NOMO-1 treated with DMSO at 0.1 percent for 48 hours (cell line): ENCODE results near the gene TMEM187.
A peak's percentile ranks its signal among the peaks of the same experiment; 100 is the strongest.

ENCODE experiments used
- DNase-seq: peaks from one replicate; lab custom pipeline; 2025; ENCODE audit not compliant: unreplicated experiment; lab: John Stamatoyannopoulos, UW

TMEM187 gene

GRCh38 chrX:153934762-153935325 is 37.7 kb upstream of the TMEM187 start, which contains the start of gene NAA10:
TSS of gene NAA10 (minus strand) at chrX:153935037. CDS start at chrX:153934904, 133 bp downstream.
- DNase-seq = peak; percentile 49

- DNase-seq = no peak
Observed at GRCh38 chrX:153935326-153935851, 37.2 kb upstream of the TMEM187 start.

- DNase-seq = no peak
Observed at GRCh38 chrX:153937056-153937455, 35.5 kb upstream of the TMEM187 start.

- DNase-seq = no peak
Observed at GRCh38 chrX:153938226-153938786, 34.2 kb upstream of the TMEM187 start.

- DNase-seq = no peak
Observed at GRCh38 chrX:153939573-153939972, 33.0 kb upstream of the TMEM187 start.

GRCh38 chrX:153941336-153942252 is 31.0 kb upstream of the TMEM187 start:
- DNase-seq = no peak

GRCh38 chrX:153944140-153944799 is 28.3 kb upstream of the TMEM187 start, which contains the start of gene RENBP:
TSS of gene RENBP (minus strand) at chrX:153944643. CDS start at chrX:153944610, 33 bp downstream.
- no peak for DNase-seq

- DNase-seq = no peak
Observed at GRCh38 chrX:153944800-153945150, 27.8 kb upstream of the TMEM187 start.

- no peak for DNase-seq
Observed at GRCh38 chrX:153945956-153946943, 26.3 kb upstream of the TMEM187 start.

GRCh38 chrX:153947009-153947769 is 25.4 kb upstream of the TMEM187 start:
- DNase-seq = peak; percentile 74

- DNase-seq = no peak
Observed at GRCh38 chrX:153948002-153948466, 24.5 kb upstream of the TMEM187 start.

GRCh38 chrX:153948847-153949805 is 23.4 kb upstream of the TMEM187 start:
- no peak for DNase-seq

GRCh38 chrX:153950127-153950526 is 22.4 kb upstream of the TMEM187 start:
- DNase-seq = no peak

- DNase-seq = no peak
Observed at GRCh38 chrX:153951683-153952372, 20.7 kb upstream of the TMEM187 start.

- DNase-seq = no peak
Observed at GRCh38 chrX:153952373-153953026, 20.1 kb upstream of the TMEM187 start.

- DNase-seq = peak; percentile 51
Observed at GRCh38 chrX:153953342-153953830, 19.2 kb upstream of the TMEM187 start.
